GM11168 (cell line): ENCODE results near the gene HLA-DRB1.
"Not testable (repeated sequence)": the region's sequence is repeated elsewhere in the genome, so short reads cannot be mapped to it uniquely, and the experiment has no call there.

ENCODE experiments used
- in situ Hi-C: fragments of 300-500 bp; cut with MboI; formaldehyde crosslinking; loops from one replicate; pipeline ENCODE4 v1.12.0; 2022; ENCODE audit warnings: low sequenced_read_pairs; ENCODE audit not compliant: unreplicated experiment

The HLA-DRB1 gene

GRCh38 chr6:32609731-32610640, 20.3 kb upstream of the HLA-DRB1 start:
- in situ Hi-C loops: no loop called here

GRCh38 chr6:32609391-32609730, 19.7 kb upstream of the HLA-DRB1 start:
- in situ Hi-C loops: no loop called here

- in situ Hi-C loops: no loop called here
These were observed 18.7 kb upstream of the HLA-DRB1 start for GRCh38 chr6:32608362-32608761.

GRCh38 chr6:32607988-32608298, 18.3 kb upstream of the HLA-DRB1 start:
- in situ Hi-C loops: no loop called here

- in situ Hi-C loops: no loop called here
These were observed 17.8 kb upstream of the HLA-DRB1 start for GRCh38 chr6:32607263-32607987.

- in situ Hi-C loops: no loop called here
These were observed 14.8 kb upstream of the HLA-DRB1 start for GRCh38 chr6:32604434-32604877.

- in situ Hi-C loops: no loop called here
These were observed 14.2 kb upstream of the HLA-DRB1 start for GRCh38 chr6:32603888-32604287.

- in situ Hi-C loops: no loop called here
These were observed 13.6 kb upstream of the HLA-DRB1 start for GRCh38 chr6:32603222-32603621.

- in situ Hi-C loops: no loop called here
These were observed 12.7 kb upstream of the HLA-DRB1 start for GRCh38 chr6:32602383-32602782.

GRCh38 chr6:32597024-32597423, 7.4 kb upstream of the HLA-DRB1 start:
- in situ Hi-C loops: no loop called here

- in situ Hi-C loops: not testable (repeated sequence)
These were observed 1.1 kb upstream of the HLA-DRB1 start for GRCh38 chr6:32590713-32591112.

GRCh38 chr6:32588156-32588555, 1.5 kb downstream of the HLA-DRB1 start:
- in situ Hi-C loops: loop anchor here (5.0 to 10.0 kb wide), 2 partner anchors 107 to 151 kb away; partner anchors contain the start of gene HLA-DRA

GRCh38 chr6:32583527-32583898, 6.1 kb downstream of the HLA-DRB1 start:
- in situ Hi-C loops: loop anchor here (10.0 kb wide), 1 partner anchor 111 kb away; no protein-coding TSS in a partner anchor

- in situ Hi-C loops: loop anchor here (10.0 kb wide), 1 partner anchor 113 kb away; no protein-coding TSS in a partner anchor
These were observed 8.1 kb downstream of the HLA-DRB1 start for GRCh38 chr6:32581315-32582095.

GRCh38 chr6:32580593-32580992, 9.1 kb downstream of the HLA-DRB1 start:
- in situ Hi-C loops: loop anchor here (10.0 kb wide), 1 partner anchor 114 kb away; no protein-coding TSS in a partner anchor

- in situ Hi-C loops: no loop called here
These were observed 10.7 kb downstream of the HLA-DRB1 start for GRCh38 chr6:32578962-32579361.

- in situ Hi-C loops: not testable (repeated sequence)
These were observed 12.2 kb downstream of the HLA-DRB1 start for GRCh38 chr6:32577493-32577892.

- in situ Hi-C loops: no loop called here
These were observed 13.4 kb downstream of the HLA-DRB1 start for GRCh38 chr6:32576250-32576649.

- in situ Hi-C loops: loop anchor here (5.0 kb wide), 2 partner anchors 43 to 88 kb away; no protein-coding TSS in a partner anchor
These were observed 19.2 kb downstream of the HLA-DRB1 start for GRCh38 chr6:32570363-32570905.

- in situ Hi-C loops: no loop called here
These were observed 21.1 kb downstream of the HLA-DRB1 start for GRCh38 chr6:32568561-32568960.
